ENCODE measurements around the gene PSMD13.
"Not testable (repeated sequence)": the region's sequence is repeated elsewhere in the genome, so short reads cannot be mapped to it uniquely, and the experiment has no call there.

The PSMD13 gene

GRCh38 chr11:218815-219593, 17.8 kb upstream of the PSMD13 start:
- no peak for DNase-seq

GRCh38 chr11:220641-221215, 16.0 kb upstream of the PSMD13 start:
- not testable (repeated sequence) for DNase-seq

- no peak for DNase-seq
Measured at GRCh38 chr11:221539-221938, 15.2 kb upstream of the PSMD13 start.

GRCh38 chr11:221998-222789, 14.6 kb upstream of the PSMD13 start:
- DNase-seq, result no peak

GRCh38 chr11:223026-223789, 13.6 kb upstream of the PSMD13 start:
- DNase-seq, result no peak

- no peak for DNase-seq
Measured at GRCh38 chr11:223884-224283, 12.9 kb upstream of the PSMD13 start.

GRCh38 chr11:224424-224823, 12.4 kb upstream of the PSMD13 start:
- no peak for DNase-seq

GRCh38 chr11:225734-226453, 10.9 kb upstream of the PSMD13 start:
- no peak for DNase-seq

- no peak for DNase-seq
Measured at GRCh38 chr11:227824-228379, 8.9 kb upstream of the PSMD13 start.

- DNase-seq, result no peak
Measured at GRCh38 chr11:230431-230830, 6.3 kb upstream of the PSMD13 start.

GRCh38 chr11:232783-233565, 3.8 kb upstream of the PSMD13 start:
- no peak for DNase-seq

- DNase-seq, result no peak
Measured at GRCh38 chr11:235180-235579, 1.6 kb upstream of the PSMD13 start.

- no peak for DNase-seq
Measured at GRCh38 chr11:235609-235996, 1.2 kb upstream of the PSMD13 start.

GRCh38 chr11:235997-236773, 591 bp upstream of the PSMD13 start, which contains the start of gene SIRT3:
SIRT3 (minus strand) TSS chr11:236342; CDS start chr11:236328, 14 bp downstream.
- no peak for DNase-seq

GRCh38 chr11:238346-238745, 1.6 kb downstream of the PSMD13 start:
- DNase-seq, result not testable (repeated sequence)

- no peak for DNase-seq
Measured at GRCh38 chr11:240315-240714, 3.5 kb downstream of the PSMD13 start.

GRCh38 chr11:241634-242033, 4.9 kb downstream of the PSMD13 start:
- DNase-seq, result no peak

- no peak for DNase-seq
Measured at GRCh38 chr11:244376-244775, 7.6 kb downstream of the PSMD13 start.

GRCh38 chr11:249062-249461, 12.3 kb downstream of the PSMD13 start:
- DNase-seq, result no peak

- DNase-seq, result no peak
Measured at GRCh38 chr11:250274-250673, 13.5 kb downstream of the PSMD13 start.
